NB4 (cell line): ENCODE measurements around the gene TMLHE.
"Not testable (repeated sequence)": the region's sequence is repeated elsewhere in the genome, so short reads cannot be mapped to it uniquely, and the experiment has no call there.

ENCODE experiments used
- MYC ChIP-seq: IDR thresholded peaks from 2 replicates; pipeline ENCODE4 v1.6.1; 2011; ENCODE audit warnings: low read depth, low read length
- POLR2A ChIP-seq: IDR thresholded peaks from 2 replicates; pipeline ENCODE4 v1.6.1; 2011; ENCODE audit warnings: mild to moderate bottlenecking; ENCODE audit not compliant: insufficient read length; ENCODE audit errors: extremely low read depth

- TF ChIP-seq MYC, POLR2A: not testable (repeated sequence)
Observed at GRCh38 chrX:155466269-155466938, 146.3 kb downstream of the TMLHE start.
